Right renal cortex interstitium (tissue), 3 donors: ENCODE measurements around the gene HAP1. TPM values are rescaled to one million over a fixed set of nuclear protein-coding genes. Genes with fewer than 3 reads are reported as not detected.
A peak's percentile ranks its signal among the peaks of the same experiment; 100 is the strongest.
"Not testable (repeated sequence)": the region's sequence is repeated elsewhere in the genome, so short reads cannot be mapped to it uniquely, and the experiment has no call there.

ENCODE experiments used
- DNase-seq, 3 donors: peaks; one replicate each; pipeline ENCODE4 v3.0.0-alpha.2; 2013; ENCODE audit warnings: low read depth in 3 of 3, low spot score in 2 of 3
- polyA plus RNA-seq, 3 donors: library from polyadenylated mRNA; unstranded; fragments of 120-200 nt; gene quantifications; one replicate each; pipeline ENCODE4 v1.2.1, GENCODE V29; 2013; ENCODE audit not compliant: insufficient read length in 3 of 3

Gene HAP1
- polyA plus RNA-seq, 3 donors = 0.69 to 1.1 (median 0.98) TPM

DNA sequence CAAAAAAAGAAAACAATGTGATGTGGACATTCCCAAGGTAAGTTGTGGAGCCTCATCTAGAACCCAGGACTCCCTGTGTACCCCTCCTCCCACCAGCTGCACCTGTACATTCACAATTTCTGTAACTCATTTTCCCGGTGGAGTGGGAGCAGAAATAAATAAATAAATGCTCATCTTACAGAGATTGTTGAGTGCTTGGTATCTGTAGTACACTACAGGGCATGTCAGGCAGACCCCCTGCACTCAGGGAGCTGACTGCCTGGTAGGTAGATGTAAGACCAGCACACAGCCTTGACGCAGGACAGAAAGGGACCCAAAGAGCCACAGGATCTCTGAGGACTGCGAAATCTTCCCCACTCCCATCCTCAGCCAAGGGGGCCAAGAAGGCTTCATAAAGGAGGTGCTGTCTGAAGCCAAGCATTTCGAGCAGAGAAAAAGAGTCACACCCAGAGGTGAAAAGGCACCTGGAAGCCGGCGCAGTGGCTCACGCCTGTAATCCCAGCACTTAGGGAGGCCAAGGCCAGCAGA lies 39.2 kb downstream of the HAP1 start:
- no peak for DNase-seq

DNA sequence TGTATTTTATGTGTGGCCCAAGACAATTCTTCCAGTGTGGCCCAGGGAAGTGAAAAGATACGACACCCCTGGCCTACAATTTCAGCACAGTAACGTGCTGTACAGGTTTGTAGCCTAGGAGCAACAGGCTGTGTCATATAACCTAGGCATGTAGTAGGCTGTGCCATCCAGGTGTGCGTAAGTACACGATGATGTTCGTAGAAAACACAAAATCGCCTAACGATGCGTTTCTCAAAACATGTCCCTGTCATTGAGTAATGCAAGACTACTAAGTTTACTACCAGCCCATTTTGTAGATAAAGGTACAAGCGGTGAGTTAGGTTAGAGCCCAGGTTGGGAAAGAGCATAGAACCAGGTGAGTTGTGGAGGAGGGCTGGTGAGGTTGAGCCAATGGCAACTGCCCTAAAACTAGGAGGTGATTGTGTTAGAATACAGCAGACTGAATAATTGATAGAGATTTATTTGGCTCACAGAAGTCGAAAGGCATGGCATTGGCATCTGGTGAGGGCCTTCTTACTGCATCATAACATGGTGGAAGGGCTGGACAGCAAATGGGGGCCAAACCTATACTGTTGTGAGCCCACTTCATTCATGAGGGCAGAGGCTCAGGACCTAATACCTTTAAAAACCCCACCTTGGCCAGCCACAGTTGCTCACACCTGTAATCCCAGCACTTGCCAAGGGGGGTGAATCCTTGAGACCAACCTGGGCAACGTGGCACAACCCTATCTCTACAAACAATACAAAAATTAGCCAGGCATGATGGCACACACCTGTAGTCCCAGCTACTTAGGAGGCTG lies 41.5 kb downstream of the HAP1 start:
- no peak for DNase-seq

- no peak for DNase-seq
These were observed 43.2 kb downstream of the HAP1 start for GRCh38 chr17:41691031-41691777.

DNA sequence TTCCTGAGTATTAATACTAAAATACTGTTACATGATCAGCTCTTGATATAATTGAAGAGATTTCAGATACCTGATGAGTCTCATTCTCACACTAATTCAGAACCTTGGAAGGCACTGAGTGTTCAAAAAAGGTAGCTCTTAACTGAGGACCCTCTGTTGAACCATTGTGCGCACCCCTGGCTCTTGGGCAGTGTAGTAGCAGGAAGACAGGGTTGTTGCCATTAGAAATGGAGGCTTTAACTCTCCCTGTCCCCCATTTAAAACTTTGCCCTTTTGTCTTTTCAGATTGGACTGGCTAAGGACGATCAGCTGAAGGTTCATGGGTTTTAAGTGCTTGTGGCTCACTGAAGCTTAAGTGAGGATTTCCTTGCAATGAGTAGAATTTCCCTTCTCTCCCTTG lies 43.9 kb downstream of the HAP1 start:
- no peak for DNase-seq

DNA sequence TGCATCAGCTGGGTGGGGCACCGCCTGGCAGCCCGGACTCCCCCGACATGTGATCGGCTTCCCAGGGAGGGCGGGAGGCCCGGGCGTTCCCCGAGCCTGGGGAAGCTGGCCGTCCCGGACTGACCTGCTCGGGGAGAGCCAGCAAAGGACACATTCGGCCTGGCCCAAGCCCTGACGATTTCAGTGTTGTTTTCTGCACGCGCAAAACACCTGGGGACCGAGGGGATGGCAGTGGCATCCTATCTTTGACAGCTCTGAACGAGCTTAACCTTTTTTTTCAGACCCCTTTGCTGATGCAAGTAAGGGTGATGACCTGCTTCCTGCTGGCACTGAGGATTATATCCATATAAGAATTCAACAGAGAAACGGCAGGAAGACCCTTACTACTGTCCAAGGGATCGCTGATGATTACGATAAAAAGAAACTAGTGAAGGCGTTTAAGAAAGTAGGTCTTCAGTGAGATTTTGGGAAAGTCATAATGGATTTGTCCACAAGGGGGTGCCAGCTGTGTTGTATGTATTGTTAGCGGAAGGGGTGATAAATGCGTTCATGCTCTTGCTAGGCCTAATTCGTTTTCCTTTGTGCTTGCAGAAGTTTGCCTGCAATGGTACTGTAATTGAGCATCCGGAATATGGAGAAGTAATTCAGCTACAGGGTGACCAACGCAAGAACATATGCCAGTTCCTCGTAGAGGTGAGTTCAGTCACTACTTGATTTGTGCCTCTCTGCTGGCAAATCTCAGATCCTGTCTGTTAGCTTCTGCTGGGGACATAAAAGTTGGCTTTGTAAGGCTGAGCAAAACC lies 44.7 kb downstream of the HAP1 start:
- no peak for DNase-seq

DNA sequence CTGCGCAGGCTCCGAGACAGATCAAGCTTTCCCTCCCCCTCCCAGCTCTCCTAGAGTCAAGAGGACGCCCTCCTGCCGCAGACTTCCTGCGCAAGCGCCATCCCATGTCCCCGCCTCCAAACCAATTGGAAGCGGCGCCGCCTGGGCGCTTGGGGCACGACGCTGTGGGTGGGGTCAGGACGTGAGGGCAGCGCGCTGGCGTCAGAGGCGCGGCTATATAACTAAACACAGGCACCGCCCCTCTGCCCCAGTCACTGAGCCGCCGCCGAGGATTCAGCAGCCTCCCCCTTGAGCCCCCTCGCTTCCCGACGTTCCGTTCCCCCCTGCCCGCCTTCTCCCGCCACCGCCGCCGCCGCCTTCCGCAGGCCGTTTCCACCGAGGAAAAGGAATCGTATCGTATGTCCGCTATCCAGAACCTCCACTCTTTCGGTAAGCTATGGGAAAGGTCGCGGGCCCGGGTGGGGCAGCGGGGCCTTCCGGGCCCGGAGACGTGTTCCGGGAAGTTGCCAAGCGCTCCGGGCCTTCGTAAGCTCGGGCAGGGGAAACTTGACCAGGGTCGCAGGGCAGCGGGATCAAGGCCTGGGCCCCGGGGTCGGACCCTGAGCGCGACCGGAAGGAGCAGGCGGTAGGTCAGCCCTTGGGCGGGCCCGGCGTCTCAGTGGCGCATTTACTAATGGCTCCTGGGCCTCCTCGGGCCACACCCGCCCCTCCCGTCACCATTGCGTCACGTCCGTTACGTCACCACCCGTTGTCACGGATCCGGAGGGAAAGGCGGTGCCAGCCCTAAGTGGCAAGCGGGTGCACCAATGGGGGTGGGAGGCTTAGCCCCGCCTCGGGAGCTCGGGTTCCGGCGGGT lies 45.6 kb downstream of the HAP1 start, which contains the start of gene EIF1:
EIF1 (plus strand) TSS at position 245 of the 856 bp plus-strand sequence; CDS start at position 399, 154 bp downstream.
- DNase-seq = peak; percentile 97 to 98 (median 98)

DNA sequence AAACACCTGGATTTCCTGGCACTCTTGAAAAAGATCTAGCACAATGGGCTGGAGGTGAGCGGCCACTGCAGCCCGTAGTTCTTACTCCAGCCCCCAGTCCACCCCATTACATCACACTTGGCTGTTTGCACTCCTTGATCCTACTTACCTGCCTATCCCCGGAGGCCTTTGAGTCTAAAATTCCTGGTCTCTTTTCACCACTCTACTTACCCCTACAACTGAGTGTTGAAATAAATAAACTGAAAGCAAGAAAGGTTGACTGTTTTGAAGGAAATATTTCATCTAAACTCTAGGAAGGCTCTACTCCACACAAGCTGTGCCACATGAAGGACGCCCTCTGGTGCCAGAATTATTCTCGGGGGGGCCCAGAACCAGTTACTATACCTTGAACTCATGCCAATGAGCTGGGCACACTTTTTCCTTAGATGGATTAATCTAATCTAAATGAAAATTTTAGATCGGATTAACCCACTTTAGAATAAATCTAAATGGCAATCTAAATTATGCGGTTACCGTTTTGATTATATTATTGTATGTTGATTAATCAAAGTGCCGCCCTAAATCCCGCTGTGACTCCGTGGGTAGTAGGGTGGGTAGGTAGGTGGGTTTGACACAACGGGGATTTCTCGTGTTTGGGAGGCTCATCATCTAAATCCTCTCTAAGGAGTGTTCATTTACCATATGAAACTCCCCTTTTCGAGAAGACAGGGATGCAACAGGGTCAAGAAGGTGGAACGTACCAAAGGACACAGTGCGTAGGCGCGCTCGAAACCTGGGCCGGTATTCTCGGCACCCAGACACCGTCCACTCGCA lies 46.4 kb downstream of the HAP1 start:
- DNase-seq = no peak

DNA sequence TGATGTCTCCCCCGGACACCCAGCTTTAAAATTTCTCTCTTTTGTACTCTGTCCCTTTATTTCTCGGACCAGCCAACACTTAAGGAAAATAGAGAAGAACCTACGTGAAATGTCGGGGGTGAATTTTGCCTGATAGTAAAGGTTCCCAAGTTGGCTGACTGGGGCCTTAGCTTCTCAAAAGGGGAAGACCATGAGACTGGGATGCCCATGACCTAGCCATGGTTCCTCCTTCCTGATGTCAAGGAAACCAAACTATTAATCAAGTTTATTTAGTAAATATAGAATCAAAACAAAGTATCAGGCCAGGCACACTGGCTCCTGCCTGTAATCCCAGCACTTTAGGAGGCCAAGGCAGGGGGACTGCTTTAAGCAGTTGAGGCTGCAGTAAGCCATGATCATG lies 48.2 kb downstream of the HAP1 start:
- no peak for DNase-seq

- not testable (repeated sequence) for DNase-seq
These were observed 48.7 kb downstream of the HAP1 start for GRCh38 chr17:41685753-41686152.

- no peak for DNase-seq
These were observed 50.4 kb downstream of the HAP1 start for GRCh38 chr17:41684035-41684434.

- no peak for DNase-seq
These were observed 50.9 kb downstream of the HAP1 start for GRCh38 chr17:41683441-41684007.

- no peak for DNase-seq
These were observed 51.8 kb downstream of the HAP1 start for GRCh38 chr17:41682631-41683030.

- no peak for DNase-seq
These were observed 52.7 kb downstream of the HAP1 start for GRCh38 chr17:41681776-41682175.

- no peak for DNase-seq
These were observed 53.9 kb downstream of the HAP1 start for GRCh38 chr17:41680426-41681040.

GRCh38 chr17:41679740-41680425 lies 54.6 kb downstream of the HAP1 start:
- no peak for DNase-seq

- DNase-seq = no peak
These were observed 55.3 kb downstream of the HAP1 start for GRCh38 chr17:41678907-41679739.

- DNase-seq = no peak
These were observed 56.0 kb downstream of the HAP1 start for GRCh38 chr17:41678411-41678906.
